GM18498 (cell line): Measurements from ENCODE around the gene USF1.
A peak's percentile ranks its signal among the peaks of the same experiment; 100 is the strongest.
"Not testable (repeated sequence)": the region's sequence is repeated elsewhere in the genome, so short reads cannot be mapped to it uniquely, and the experiment has no call there.

Experiments
- ATAC-seq: cut with Tn5 transposase; IDR thresholded peaks from one replicate; pipeline ENCODE4 v1.9.1; 2021; ENCODE audit warnings: mild to moderate bottlenecking, moderate library complexity; ENCODE audit not compliant: unreplicated experiment

Gene USF1

GRCh38 chr1:161019751-161020495, 25.9 kb downstream of the USF1 start:
- peak; percentile 7 for ATAC-seq

- ATAC-seq = not testable (repeated sequence)
Observed at GRCh38 chr1:161019111-161019660, 26.6 kb downstream of the USF1 start.

GRCh38 chr1:161018631-161018930, 27.2 kb downstream of the USF1 start:
- ATAC-seq = no peak

GRCh38 chr1:161017756-161018630, 27.8 kb downstream of the USF1 start:
- no peak for ATAC-seq

GRCh38 chr1:161017181-161017580, 28.6 kb downstream of the USF1 start:
- not testable (repeated sequence) for ATAC-seq

- not testable (repeated sequence) for ATAC-seq
Observed at GRCh38 chr1:161016683-161017082, 29.1 kb downstream of the USF1 start.

- peak; percentile 91 for ATAC-seq
Observed at GRCh38 chr1:161013488-161014230, 32.1 kb downstream of the USF1 start.

- no peak for ATAC-seq
Observed at GRCh38 chr1:161013131-161013487, 32.7 kb downstream of the USF1 start.

GRCh38 chr1:161012420-161012819, 33.4 kb downstream of the USF1 start:
- ATAC-seq = no peak

- no peak for ATAC-seq
Observed at GRCh38 chr1:161009602-161010211, 36.1 kb downstream of the USF1 start.

GRCh38 chr1:161008869-161009510, 36.8 kb downstream of the USF1 start:
- ATAC-seq = no peak

- no peak for ATAC-seq
Observed at GRCh38 chr1:161007369-161007768, 38.4 kb downstream of the USF1 start.

GRCh38 chr1:161006563-161006962, 39.2 kb downstream of the USF1 start:
- no peak for ATAC-seq

GRCh38 chr1:161001525-161001924, 44.3 kb downstream of the USF1 start:
- no peak for ATAC-seq

- no peak for ATAC-seq
Observed at GRCh38 chr1:161000736-161001480, 44.9 kb downstream of the USF1 start.

- ATAC-seq = no peak
Observed at GRCh38 chr1:160999376-160999775, 46.4 kb downstream of the USF1 start.

- peak; percentile 54 for ATAC-seq
Observed at GRCh38 chr1:160997323-160998038, 48.3 kb downstream of the USF1 start.

GRCh38 chr1:160996178-160996577, 49.6 kb downstream of the USF1 start:
- no peak for ATAC-seq
